Prostate gland (tissue), 2 donors: ENCODE results near the gene APOBEC2. TPM values are rescaled to one million over a fixed set of nuclear protein-coding genes. Genes with fewer than 3 reads are reported as not detected.

Experiments used
- DNase-seq: peaks from one replicate; pipeline ENCODE4 v3.0.0-alpha.2; 2019; ENCODE audit warnings: low spot score
- H3K27ac ChIP-seq, 2 donors: fragments of 200-600 bp; sonication (generic); 2 replicates each; pipeline ENCODE4 v1.5.1; 2017 to 2019
- H3K27me3 ChIP-seq: fragments of 200-600 bp; sonication (generic); replicated peaks from 2 replicates; pipeline ENCODE4 v1.5.1; 2019; ENCODE audit not compliant: insufficient read depth
- H3K36me3 ChIP-seq, 2 donors: fragments of 200-600 bp; sonication (generic); 1 replicate in 1 of 2; 2 replicates in 1 of 2; pipeline versions ENCODE4 v1.5.1 to v1.8.1; 2017 to 2019
- H3K4me1 ChIP-seq: fragments of 200-600 bp; sonication (generic); replicated peaks from 2 replicates; pipeline ENCODE4 v1.5.1; 2019
- H3K4me3 ChIP-seq, 2 donors: fragments of 200-600 bp; sonication (generic); 2 replicates each; pipeline ENCODE4 v1.5.1; 2017 to 2019
- H3K9me3 ChIP-seq: fragments of 200-600 bp; sonication (generic); 2 replicates; pipeline ENCODE4 v1.5.1; 2017
- CTCF ChIP-seq, 4 experiments: fragments of 200-600 bp in 2 of 4; fragments of 450-650 bp in 2 of 4; sonication (generic) in 2 of 4; IDR thresholded peaks; 1 replicate in 3 of 4; 2 replicates in 1 of 4; pipeline ENCODE4 v1.5.1; 2016 to 2019; ENCODE audit warnings: antibody characterized with exemption in 4 of 4, mild to moderate bottlenecking in 2 of 4, moderate library complexity in 2 of 4
- POLR2A ChIP-seq: fragments of 450-650 bp; IDR thresholded peaks from one replicate; pipeline ENCODE4 v1.6.1; 2016; ENCODE audit warnings: antibody characterized with exemption, mild to moderate bottlenecking
- POLR2AphosphoS5 ChIP-seq: sonication (generic); formaldehyde crosslinking; IDR thresholded peaks from one replicate; pipeline ENCODE4 v1.6.1; 2017; ENCODE audit warnings: antibody characterized with exemption
- WGBS: methylation state at CpG from one replicate; pipeline ENCODE4 v1.1.5; 2018; 5-methylcytosine and 5-hydroxymethylcytosine counted together
- intact Hi-C: fragments of 100-400 bp; cut with DNase I; formaldehyde crosslinking; loops from one replicate; pipeline ENCODE4 v1.14.2; 2022
- total RNA-seq, 2 donors: library from RNA; depleted of rRNA; stranded (reverse); fragments of >200 nt; gene quantifications; one replicate each; pipeline ENCODE4 v1.1.0, GENCODE V29; 2016

APOBEC2 gene
- total RNA-seq, 2 donors from 2014 or later, result 2.0 TPM; not detected in 1

- under 1% methylated on average over 63 of the region's 63 CpGs for WGBS
- Histone ChIP-seq H3K4me3 (peak within 1 kb of the TSS; percentile 64 to 91), H3K36me3 (no peaks in the 10 kb centered on the region), H3K4me1 (peaks cover 10% of the 10 kb centered on the region), H3K9me3 (no peaks in the 10 kb centered on the region), H3K27ac (peak within 1 kb of the TSS; percentile 98 to 100), H3K27me3 (no peaks in the 10 kb centered on the region)
- TF ChIP-seq POLR2AphosphoS5 (peak; percentile 93), CTCF (IDR thresholded peaks at IDR 0.05) (peak in 2 of 4 experiments; percentile 43 to 52), POLR2A (peak; percentile 62)
- DNase-seq, result peak; percentile 99
- intact Hi-C loops, result no loop called here
Measured at GRCh38 chr6:41071923-41072835, 19.2 kb downstream of the APOBEC2 start, which contains the start of gene OARD1. Gene OARD1, minus strand, starts transcription at chr6:41072356. Its CDS starts 722 bp downstream, at chr6:41071634.

GRCh38 chr6:41072836-41073202, 19.8 kb downstream of the APOBEC2 start, which contains the start of gene NFYA:
Gene NFYA, plus strand, starts transcription at chr6:41072974. Its CDS starts 6,116 bp downstream, at chr6:41079090.
- WGBS, result under 1% methylated on average over 33 of the region's 37 CpGs
- Histone ChIP-seq H3K36me3 (no peaks in the 10 kb centered on the region), H3K4me1 (peaks cover 10% of the 10 kb centered on the region), H3K9me3 (no peaks in the 10 kb centered on the region), H3K27ac (peak within 1 kb of the TSS; percentile 98 to 100), H3K27me3 (no peaks in the 10 kb centered on the region), H3K4me3 (peak within 1 kb of the TSS; percentile 64 to 91)
- DNase-seq, result no peak
- no peak for TF ChIP-seq CTCF (IDR thresholded peaks at IDR 0.05)
- TF ChIP-seq POLR2A, result peak; percentile 83
- peak; percentile 87 for TF ChIP-seq POLR2AphosphoS5
- intact Hi-C loops, result no loop called here

GRCh38 chr6:41073203-41073967, 20.4 kb downstream of the APOBEC2 start:
- WGBS, result 0% methylated on average over 53 of the region's 74 CpGs
- Histone ChIP-seq H3K4me1 (peaks cover 10% of the 10 kb centered on the region), H3K9me3 (no peaks in the 10 kb centered on the region), H3K27ac (peak overlapping the region; percentile 98 to 100), H3K4me3 (peak overlapping the region; percentile 64 to 91), H3K36me3 (no peaks in the 10 kb centered on the region), H3K27me3 (no peaks in the 10 kb centered on the region)
- intact Hi-C loops, result no loop called here
- TF ChIP-seq POLR2A (peak; percentile 89), POLR2AphosphoS5 (peak; percentile 93), CTCF (IDR thresholded peaks at IDR 0.05) (peak in 2 of 4 experiments; percentile 40 to 49)
- peak; percentile 95 for DNase-seq

GRCh38 chr6:41073968-41074691, 21.1 kb downstream of the APOBEC2 start:
- DNase-seq, result no peak
- Histone ChIP-seq H3K36me3 (no peaks in the 10 kb centered on the region), H3K4me3 (peak overlapping the region; percentile 64 to 91), H3K27me3 (no peaks in the 10 kb centered on the region), H3K4me1 (peaks cover 10% of the 10 kb centered on the region), H3K9me3 (no peaks in the 10 kb centered on the region), H3K27ac (peak overlapping the region; percentile 98 to 100)
- TF ChIP-seq POLR2A (no peak), CTCF (IDR thresholded peaks at IDR 0.05) (no peak), POLR2AphosphoS5 (peak; percentile 4)
- intact Hi-C loops, result no loop called here
- 4% methylated on average over 11 of the region's 11 CpGs for WGBS
